ENCODE measurements around the gene CCDC127. TPM values are rescaled to one million over a fixed set of nuclear protein-coding genes. Genes with fewer than 3 reads are reported as not detected.
"Not testable (repeated sequence)": the region's sequence is repeated elsewhere in the genome, so short reads cannot be mapped to it uniquely, and the experiment has no call there.

CCDC127 gene
- total and polyA plus RNA-seq, 2 donors: 5.7 to 6.5 TPM

GRCh38 chr5:204966-205670, 12.8 kb downstream of the CCDC127 start:
- no peak overlapping the region for H3K27ac ChIP-seq (ENCODE audit: low read depth)
- WGBS: 94% methylated on average over 30 of the region's 30 CpGs
- peaks cover 2% of the 10 kb centered on the region for H3K36me3 ChIP-seq (ENCODE audit: insufficient read depth)
- DNase-seq (ENCODE audit: extremely low spot score): no peak
- no peak overlapping the region for H3K4me3 ChIP-seq (ENCODE audit: low read depth, low read length)
- no peaks in the 10 kb centered on the region for H3K4me1 ChIP-seq (ENCODE audit: insufficient read depth)

DNA sequence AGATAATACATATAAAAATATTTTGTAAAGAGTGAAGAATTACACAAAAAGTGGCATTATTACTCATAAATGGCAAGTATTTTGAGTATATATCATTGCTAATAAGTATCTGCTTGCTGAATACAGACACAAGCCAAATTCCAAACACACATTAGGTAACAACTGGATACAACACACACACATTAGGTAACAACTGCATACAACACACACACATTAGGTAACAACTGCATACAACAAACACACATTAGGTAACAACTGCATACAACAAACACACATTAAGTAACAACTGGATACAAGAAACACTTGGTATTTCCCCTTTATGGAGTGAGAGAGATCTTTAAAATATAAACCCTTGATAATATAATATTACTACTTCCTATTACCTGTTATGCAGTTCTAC, 13.5 kb downstream of the CCDC127 start:
- Histone ChIP-seq H3K27ac (ENCODE audit: low read depth) (no peak overlapping the region), H3K4me3 (ENCODE audit: low read depth, low read length) (no peak overlapping the region), H3K36me3 (ENCODE audit: insufficient read depth) (peaks cover 2% of the 10 kb centered on the region), H3K4me1 (ENCODE audit: insufficient read depth) (no peaks in the 10 kb centered on the region)
- no peak for DNase-seq (ENCODE audit: extremely low spot score)

DNA sequence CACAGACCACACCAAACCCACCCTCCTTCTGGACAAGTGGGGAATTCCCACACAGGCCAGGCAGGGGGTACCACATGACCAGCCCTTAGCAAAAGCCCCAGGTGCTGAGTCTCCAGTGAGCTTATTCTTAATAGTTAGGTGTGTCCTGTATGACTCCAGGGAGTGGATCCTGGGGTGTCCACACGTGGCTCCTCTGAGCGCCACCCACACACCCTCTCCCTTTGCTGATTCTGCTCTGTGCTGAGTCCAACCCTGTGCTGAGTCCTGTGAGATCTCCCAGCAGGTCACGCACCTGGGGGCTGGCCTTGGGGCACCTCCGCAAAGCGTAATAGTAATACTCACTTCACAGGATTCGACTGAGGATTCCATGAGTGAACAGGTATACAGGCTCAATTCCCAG, 14.0 kb downstream of the CCDC127 start:
- no peaks in the 10 kb centered on the region for H3K4me1 ChIP-seq (ENCODE audit: insufficient read depth)
- peaks cover 2% of the 10 kb centered on the region for H3K36me3 ChIP-seq (ENCODE audit: insufficient read depth)
- no peak overlapping the region for H3K4me3 ChIP-seq (ENCODE audit: low read depth, low read length)

GRCh38 chr5:203246-203930, 14.6 kb downstream of the CCDC127 start:
- Histone ChIP-seq H3K36me3 (ENCODE audit: insufficient read depth) (peaks cover 2% of the 10 kb centered on the region), H3K4me1 (ENCODE audit: insufficient read depth) (no peaks in the 10 kb centered on the region), H3K27ac (ENCODE audit: low read depth) (no peak overlapping the region), H3K4me3 (ENCODE audit: low read depth, low read length) (no peak overlapping the region)
- no peak for DNase-seq (ENCODE audit: extremely low spot score)
- 93% methylated on average over 26 of the region's 26 CpGs for WGBS

More for the DNA sequence above, 14.0 kb downstream of the CCDC127 start:
- no peak for DNase-seq (ENCODE audit: extremely low spot score)
- H3K27ac ChIP-seq (ENCODE audit: low read depth): no peak overlapping the region
- 78% methylated on average over 6 of the region's 6 CpGs for WGBS

DNA sequence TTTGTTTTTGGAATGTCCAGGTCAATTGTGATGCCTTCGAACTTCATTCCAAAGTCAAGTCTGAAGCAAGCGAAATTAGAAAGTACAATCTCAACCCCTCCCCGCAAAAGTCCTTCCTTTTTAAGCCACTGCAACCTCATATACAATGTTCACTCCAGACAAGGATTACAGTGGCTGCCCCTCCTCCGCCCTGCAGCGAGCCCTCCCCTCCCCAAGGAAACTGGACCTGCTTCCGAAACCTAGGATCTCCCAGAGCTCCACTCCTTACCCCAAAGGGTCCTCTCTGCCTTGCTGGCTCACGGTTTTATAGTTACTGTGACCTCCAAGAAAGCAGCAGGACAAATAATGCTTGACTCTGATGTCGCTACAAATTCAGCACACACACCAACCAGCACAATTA, 16.3 kb downstream of the CCDC127 start:
- no peak overlapping the region for H3K4me3 ChIP-seq (ENCODE audit: low read depth, low read length)
- peaks cover 2% of the 10 kb centered on the region for H3K36me3 ChIP-seq (ENCODE audit: insufficient read depth)
- H3K27ac ChIP-seq (ENCODE audit: low read depth): no peak overlapping the region
- no peaks in the 10 kb centered on the region for H3K4me1 ChIP-seq (ENCODE audit: insufficient read depth)
- 85% methylated on average over 8 of the region's 8 CpGs for WGBS
- no peak for DNase-seq (ENCODE audit: extremely low spot score)

- Histone ChIP-seq H3K4me3 (ENCODE audit: low read depth, low read length) (no peak overlapping the region), H3K27ac (ENCODE audit: low read depth) (no peak overlapping the region), H3K36me3 (ENCODE audit: insufficient read depth) (peaks cover 2% of the 10 kb centered on the region), H3K4me1 (ENCODE audit: insufficient read depth) (no peaks in the 10 kb centered on the region)
- WGBS: 54% methylated on average over 4 of the region's 4 CpGs
- DNase-seq (ENCODE audit: extremely low spot score): no peak
Observed at GRCh38 chr5:200985-201384, 17.0 kb downstream of the CCDC127 start.

DNA sequence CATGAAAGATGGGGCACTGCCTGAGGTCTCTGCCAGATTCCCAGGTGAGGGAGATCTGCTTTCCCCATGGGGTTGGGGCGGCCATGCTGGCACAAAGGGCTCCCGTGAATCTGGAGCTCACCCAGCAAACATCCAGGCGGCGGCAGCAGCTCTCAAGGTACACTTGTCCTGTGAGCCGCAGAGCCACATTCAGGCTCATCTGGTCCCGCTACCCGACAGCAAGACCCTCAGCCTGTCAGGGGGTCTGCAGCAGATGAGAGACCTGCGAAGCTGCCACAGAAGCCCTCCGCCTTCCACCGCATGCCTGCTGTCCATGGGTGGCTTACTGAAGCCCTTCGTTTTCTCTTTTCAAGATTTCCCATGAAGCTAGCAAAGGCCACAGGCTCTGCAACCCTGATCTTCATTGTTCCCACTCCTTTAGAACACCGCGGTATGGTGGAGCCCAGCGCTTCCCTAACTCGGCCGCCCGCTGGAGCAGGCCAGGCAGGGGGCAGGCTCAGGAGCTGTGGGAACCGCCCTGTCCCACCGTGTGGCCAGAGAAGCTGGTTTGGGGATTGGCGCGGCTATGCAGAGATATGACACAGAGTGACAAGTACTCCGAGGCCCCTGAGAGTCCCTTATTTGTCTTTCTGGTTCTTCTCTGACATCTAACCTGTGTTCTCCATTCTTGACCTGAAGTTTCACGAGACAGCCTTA, 17.9 kb downstream of the CCDC127 start:
- H3K4me3 ChIP-seq (ENCODE audit: low read depth, low read length): no peak overlapping the region
- H3K36me3 ChIP-seq (ENCODE audit: insufficient read depth): peaks cover 2% of the 10 kb centered on the region
- no peaks in the 10 kb centered on the region for H3K4me1 ChIP-seq (ENCODE audit: insufficient read depth)
- H3K27ac ChIP-seq (ENCODE audit: low read depth): no peak overlapping the region
- no peak for DNase-seq (ENCODE audit: extremely low spot score)
- WGBS: 88% methylated on average over 23 of the region's 23 CpGs

DNA sequence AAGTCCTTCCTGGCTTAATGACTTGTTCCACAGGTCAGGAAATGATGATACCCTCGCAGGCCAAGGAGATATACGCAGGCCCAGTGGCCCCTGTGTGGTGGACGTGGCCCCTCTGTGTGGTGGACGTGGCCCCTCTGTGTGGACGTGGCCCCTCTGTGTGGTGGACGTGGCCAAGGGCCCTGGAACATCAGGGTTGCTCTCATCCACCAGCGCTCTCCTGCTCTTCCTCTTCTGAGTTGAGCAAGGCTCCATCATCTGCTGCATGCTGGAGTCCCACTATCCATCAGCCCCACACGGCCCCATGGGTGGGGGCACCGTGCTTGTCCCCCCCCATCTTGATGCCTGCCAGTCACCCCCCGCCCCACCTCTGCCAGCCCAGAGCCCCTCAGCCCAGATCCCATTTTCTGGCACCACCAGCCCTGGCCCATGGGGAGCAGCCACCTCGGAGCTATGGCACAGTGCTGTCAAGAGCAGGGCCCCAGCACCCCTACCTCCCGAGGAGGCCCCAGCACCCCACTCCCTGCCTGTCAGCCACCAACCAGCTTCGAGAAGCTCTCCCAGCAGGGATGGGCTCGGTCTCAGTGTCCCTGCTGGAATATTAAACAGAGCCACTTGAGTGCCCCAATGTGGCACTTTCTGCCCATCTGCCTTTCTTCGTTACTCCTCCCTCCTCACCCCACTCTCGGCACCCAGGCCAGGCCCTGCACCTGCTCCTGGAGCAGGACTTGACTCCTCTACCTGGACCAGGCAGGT, 18.6 kb downstream of the CCDC127 start:
- Histone ChIP-seq H3K4me3 (ENCODE audit: low read depth, low read length) (no peak overlapping the region), H3K27ac (ENCODE audit: low read depth) (no peak overlapping the region), H3K36me3 (ENCODE audit: insufficient read depth) (no peaks in the 10 kb centered on the region), H3K4me1 (ENCODE audit: insufficient read depth) (no peaks in the 10 kb centered on the region)
- 94% methylated on average over 16 of the region's 16 CpGs for WGBS
- DNase-seq (ENCODE audit: extremely low spot score): no peak

GRCh38 chr5:198516-199196, 19.3 kb downstream of the CCDC127 start:
- DNase-seq (ENCODE audit: extremely low spot score): no peak
- Histone ChIP-seq H3K27ac (ENCODE audit: low read depth) (no peak overlapping the region), H3K36me3 (ENCODE audit: insufficient read depth) (no peaks in the 10 kb centered on the region), H3K4me3 (ENCODE audit: low read depth, low read length) (no peak overlapping the region), H3K4me1 (ENCODE audit: insufficient read depth) (no peaks in the 10 kb centered on the region)
- WGBS: 97% methylated on average over 21 of the region's 21 CpGs

DNA sequence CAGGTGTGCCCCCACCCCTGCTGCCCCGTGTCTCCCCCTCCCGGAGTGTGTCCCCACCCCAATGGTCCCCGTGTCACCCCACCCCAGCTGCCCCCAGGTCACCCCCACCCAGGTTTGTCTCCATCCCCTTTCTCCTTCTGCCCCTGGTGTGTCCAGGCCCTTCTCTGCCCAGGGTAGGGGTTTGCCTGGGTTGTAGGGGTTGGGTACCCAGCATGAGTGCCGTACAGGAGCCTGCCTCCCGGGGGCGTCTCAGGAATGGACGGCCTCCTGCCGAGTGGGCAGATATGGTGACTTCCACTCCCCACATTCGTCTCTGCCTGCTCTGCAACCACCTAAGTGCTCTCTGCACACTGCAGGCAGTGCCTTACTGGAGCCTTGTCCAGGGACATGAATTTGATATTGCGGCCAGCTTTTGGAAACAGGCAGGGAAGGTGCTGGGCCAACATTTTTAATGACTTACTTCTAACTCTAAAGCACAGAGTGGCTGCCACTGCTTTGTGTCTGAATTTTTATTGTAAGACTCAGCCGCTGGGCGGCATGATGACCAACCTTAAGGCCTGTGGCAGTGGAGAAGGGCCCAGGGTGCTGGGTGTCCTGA, 20.0 kb downstream of the CCDC127 start:
- WGBS: 85% methylated on average over 12 of the region's 12 CpGs
- Histone ChIP-seq H3K36me3 (ENCODE audit: insufficient read depth) (no peaks in the 10 kb centered on the region), H3K27ac (ENCODE audit: low read depth) (no peak overlapping the region), H3K4me1 (ENCODE audit: insufficient read depth) (no peaks in the 10 kb centered on the region), H3K4me3 (ENCODE audit: low read depth, low read length) (no peak overlapping the region)
- DNase-seq (ENCODE audit: extremely low spot score): no peak

DNA sequence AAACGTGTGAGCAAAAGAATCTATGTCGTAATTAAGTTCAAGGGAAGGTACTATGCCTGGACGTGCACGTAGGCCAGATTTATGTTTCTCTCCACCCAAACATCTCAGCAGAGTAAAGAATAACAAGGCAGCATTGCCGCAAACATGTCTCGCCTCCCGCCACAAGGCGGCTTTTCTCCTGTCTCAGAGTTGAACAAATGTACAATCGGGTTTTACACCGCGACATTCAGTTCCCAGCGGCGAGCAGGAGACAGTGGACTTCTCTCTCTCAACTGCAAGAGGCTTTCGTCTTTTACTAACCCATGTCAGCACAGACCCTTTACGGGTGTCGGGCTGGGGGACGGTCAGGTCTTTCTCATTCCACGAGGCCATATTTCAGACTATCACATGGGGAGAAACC, 20.9 kb downstream of the CCDC127 start:
- DNase-seq (ENCODE audit: extremely low spot score): peak; percentile 15
- 49% methylated on average over 18 of the region's 18 CpGs for WGBS

GRCh38 chr5:196350-196749, 21.6 kb downstream of the CCDC127 start:
- H3K36me3 ChIP-seq (ENCODE audit: insufficient read depth): no peaks in the 10 kb centered on the region
- no peak overlapping the region for H3K4me3 ChIP-seq (ENCODE audit: low read depth, low read length)
- no peak for DNase-seq (ENCODE audit: extremely low spot score)
- H3K4me1 ChIP-seq (ENCODE audit: insufficient read depth): no peaks in the 10 kb centered on the region
- no peak overlapping the region for H3K27ac ChIP-seq (ENCODE audit: low read depth)
- 72% methylated on average over 10 of the region's 10 CpGs for WGBS

More for the DNA sequence above, 20.9 kb downstream of the CCDC127 start:
- not testable (repeated sequence) for H3K4me3 ChIP-seq (ENCODE audit: low read depth, low read length); H3K27ac ChIP-seq (ENCODE audit: low read depth); H3K4me1 ChIP-seq (ENCODE audit: insufficient read depth); H3K36me3 ChIP-seq (ENCODE audit: insufficient read depth)

All from urinary bladder (tissue), 4 donors.